SK-N-SH treated with all-trans-retinoic acid at 6 μM for 48 hours (cell line): ENCODE results near the gene SLC30A4.

Source experiments
- ARNTL ChIP-seq: fragments of 450-650 bp; formaldehyde crosslinking; IDR thresholded peaks from 2 replicates; pipeline ENCODE4 v1.5.0; 2020; ENCODE audit warnings: low read depth, mild to moderate bottlenecking, moderate library complexity, borderline replicate concordance
- BACH2 ChIP-seq: fragments of 250-450 bp; sonication (Bioruptor Pico); IDR thresholded peaks from 2 replicates; pipeline ENCODE4 v1.9.0; 2021; ENCODE audit warnings: mild to moderate bottlenecking, borderline replicate concordance
- CSRNP3 ChIP-seq: fragments of 250-450 bp; sonication (Bioruptor Pico); IDR thresholded peaks from 2 replicates; pipeline ENCODE4 v1.5.1; 2021; ENCODE audit warnings: mild to moderate bottlenecking, moderate library complexity
- ESRRG ChIP-seq: fragments of 250-450 bp; sonication (Bioruptor Pico); IDR thresholded peaks from 2 replicates; pipeline ENCODE4 v1.6.1; 2021; ENCODE audit warnings: mild to moderate bottlenecking
- GLIS3 ChIP-seq: fragments of 250-450 bp; sonication (Bioruptor Pico); IDR thresholded peaks from 2 replicates; pipeline ENCODE4 v1.5.0; 2020; ENCODE audit warnings: mild to moderate bottlenecking, moderate library complexity
- POU6F1 ChIP-seq: fragments of 250-450 bp; sonication (Bioruptor Pico); IDR thresholded peaks from 2 replicates; pipeline ENCODE4 v1.8.0; 2021; ENCODE audit warnings: low read depth, mild to moderate bottlenecking, moderate library complexity, borderline replicate concordance
- PPARA ChIP-seq: fragments of 250-450 bp; sonication (Bioruptor Pico); IDR thresholded peaks from 2 replicates; pipeline ENCODE4 v1.5.0; 2020; ENCODE audit warnings: mild to moderate bottlenecking, borderline replicate concordance
- RARB ChIP-seq: fragments of 250-450 bp; sonication (Bioruptor Pico); IDR thresholded peaks from 2 replicates; pipeline ENCODE4 v1.8.0; 2021; ENCODE audit warnings: mild to moderate bottlenecking, moderate library complexity
- TOX ChIP-seq: fragments of 250-450 bp; sonication (Bioruptor Pico); IDR thresholded peaks from 2 replicates; pipeline ENCODE4 v1.8.0; 2021; ENCODE audit warnings: mild to moderate bottlenecking, moderate library complexity, borderline replicate concordance
- ZC3H10 ChIP-seq: fragments of 250-450 bp; sonication (Bioruptor Pico); IDR thresholded peaks from 2 replicates; pipeline ENCODE4 v1.5.1; 2021; ENCODE audit warnings: mild to moderate bottlenecking, moderate library complexity
- ZFP3 ChIP-seq: fragments of 250-450 bp; sonication (Bioruptor Pico); IDR thresholded peaks from 2 replicates; pipeline ENCODE4 v1.5.0; 2020; ENCODE audit warnings: mild to moderate bottlenecking, moderate library complexity
- ZFP30 ChIP-seq: fragments of 450-650 bp; formaldehyde crosslinking; IDR thresholded peaks from 2 replicates; pipeline ENCODE4 v1.5.0; 2022; ENCODE audit warnings: mild to moderate bottlenecking, moderate library complexity
- ZNF70 ChIP-seq: fragments of 450-650 bp; formaldehyde crosslinking; IDR thresholded peaks from 2 replicates; pipeline ENCODE4 v1.5.0; 2020; ENCODE audit warnings: mild to moderate bottlenecking, moderate library complexity
- TF ChIP-seq, protein P1 (sequence below): fragments of 250-450 bp; sonication (Bioruptor Pico); IDR thresholded peaks from 2 replicates; pipeline ENCODE4 v1.8.0; 2020; ENCODE audit warnings: mild to moderate bottlenecking, moderate library complexity, borderline replicate concordance

DNA sequence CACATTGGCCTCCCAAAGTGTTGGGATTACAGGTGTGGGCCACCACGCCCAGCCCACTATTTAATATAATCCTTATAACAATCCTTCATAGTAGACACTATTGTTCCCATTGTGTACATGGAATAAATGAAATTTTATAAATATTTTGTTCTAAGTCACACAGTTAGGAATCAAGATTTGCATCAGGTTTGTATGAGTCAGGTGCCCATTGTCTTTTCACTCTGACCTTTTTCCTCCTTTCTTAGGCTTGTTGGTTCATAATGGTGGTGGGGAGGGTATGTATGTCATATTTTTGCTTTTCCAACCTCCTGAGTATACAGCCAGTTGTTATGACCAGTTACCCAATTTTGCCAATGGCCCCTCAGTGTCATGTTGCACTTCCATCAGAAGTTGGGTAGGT is 18.0 kb upstream of the SLC30A4 start:
- TF ChIP-seq ZFP30, result no peak
- TF ChIP-seq GLIS3 (CRISPR knock-in tag), result no peak
- no peak for TF ChIP-seq BACH2 (CRISPR knock-in tag)
- TF ChIP-seq, protein P1, sequence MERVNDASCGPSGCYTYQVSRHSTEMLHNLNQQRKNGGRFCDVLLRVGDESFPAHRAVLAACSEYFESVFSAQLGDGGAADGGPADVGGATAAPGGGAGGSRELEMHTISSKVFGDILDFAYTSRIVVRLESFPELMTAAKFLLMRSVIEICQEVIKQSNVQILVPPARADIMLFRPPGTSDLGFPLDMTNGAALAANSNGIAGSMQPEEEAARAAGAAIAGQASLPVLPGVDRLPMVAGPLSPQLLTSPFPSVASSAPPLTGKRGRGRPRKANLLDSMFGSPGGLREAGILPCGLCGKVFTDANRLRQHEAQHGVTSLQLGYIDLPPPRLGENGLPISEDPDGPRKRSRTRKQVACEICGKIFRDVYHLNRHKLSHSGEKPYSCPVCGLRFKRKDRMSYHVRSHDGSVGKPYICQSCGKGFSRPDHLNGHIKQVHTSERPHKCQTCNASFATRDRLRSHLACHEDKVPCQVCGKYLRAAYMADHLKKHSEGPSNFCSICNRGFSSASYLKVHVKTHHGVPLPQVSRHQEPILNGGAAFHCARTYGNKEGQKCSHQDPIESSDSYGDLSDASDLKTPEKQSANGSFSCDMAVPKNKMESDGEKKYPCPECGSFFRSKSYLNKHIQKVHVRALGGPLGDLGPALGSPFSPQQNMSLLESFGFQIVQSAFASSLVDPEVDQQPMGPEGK (CRISPR knock-in tag), result no peak
- TF ChIP-seq TOX (CRISPR knock-in tag), result no peak
- TF ChIP-seq ZC3H10 (CRISPR knock-in tag), result no peak
- no peak for TF ChIP-seq ZNF70 (CRISPR knock-in tag)
- TF ChIP-seq POU6F1, result no peak
- no peak for TF ChIP-seq PPARA
- TF ChIP-seq ESRRG (CRISPR knock-in tag), result no peak
- TF ChIP-seq RARB, result no peak
- TF ChIP-seq CSRNP3 (CRISPR knock-in tag), result no peak
- no peak for TF ChIP-seq ARNTL (CRISPR knock-in tag)
- no peak for TF ChIP-seq ZFP3
